NT2/D1 (cell line): ENCODE results near the gene ATAD3C.
"Not testable (repeated sequence)": the region's sequence is repeated elsewhere in the genome, so short reads cannot be mapped to it uniquely, and the experiment has no call there.

Source experiments
- SUZ12 ChIP-seq: IDR thresholded peaks from 2 replicates; pipeline ENCODE4 v1.6.1; 2011; ENCODE audit not compliant: insufficient read length, insufficient read depth; ENCODE audit errors: extremely low read depth
- YY1 ChIP-seq: IDR thresholded peaks from 2 replicates; pipeline ENCODE4 v1.6.1; 2011; ENCODE audit not compliant: insufficient read length, insufficient read depth
- ZNF274 ChIP-seq: IDR thresholded peaks from 2 replicates; pipeline ENCODE4 v1.6.1; 2011; ENCODE audit warnings: mild to moderate bottlenecking, low read depth, low read length

GRCh38 chr1:1484976-1485750 is 35.7 kb downstream of the ATAD3C start:
- TF ChIP-seq SUZ12, YY1, ZNF274: not testable (repeated sequence)
